Stomach (tissue), 4 donors: ENCODE results near the gene DCD.

Experiments used
- EP300 ChIP-seq: sonication (generic); formaldehyde crosslinking; IDR thresholded peaks from one replicate; pipeline ENCODE4 v1.6.1; 2017; ENCODE audit warnings: antibody characterized with exemption
- POLR2A ChIP-seq, 4 donors: fragments of 450-650 bp; IDR thresholded peaks; one replicate each; pipeline ENCODE4 v1.6.1; 2016; ENCODE audit warnings: antibody characterized with exemption in 4 of 4, control low read depth in 2 of 4, mild to moderate bottlenecking in 1 of 4, moderate library complexity in 1 of 4
- POLR2AphosphoS5 ChIP-seq, 3 donors: sonication (generic); formaldehyde crosslinking; IDR thresholded peaks; one replicate each; pipeline ENCODE4 v1.6.1; 2016; ENCODE audit warnings: antibody characterized with exemption in 3 of 3
- TF ChIP-seq, protein P1 (sequence below), 7 experiments: fragments of 450-650 bp in 4 of 7; fragments of 200-600 bp in 3 of 7; sonication (generic) in 3 of 7; IDR thresholded peaks; one replicate each; pipeline ENCODE4 v1.5.1; 2016 to 2019; ENCODE audit warnings: antibody characterized with exemption in 7 of 7, control low read depth in 2 of 7, mild to moderate bottlenecking in 1 of 7

DNA sequence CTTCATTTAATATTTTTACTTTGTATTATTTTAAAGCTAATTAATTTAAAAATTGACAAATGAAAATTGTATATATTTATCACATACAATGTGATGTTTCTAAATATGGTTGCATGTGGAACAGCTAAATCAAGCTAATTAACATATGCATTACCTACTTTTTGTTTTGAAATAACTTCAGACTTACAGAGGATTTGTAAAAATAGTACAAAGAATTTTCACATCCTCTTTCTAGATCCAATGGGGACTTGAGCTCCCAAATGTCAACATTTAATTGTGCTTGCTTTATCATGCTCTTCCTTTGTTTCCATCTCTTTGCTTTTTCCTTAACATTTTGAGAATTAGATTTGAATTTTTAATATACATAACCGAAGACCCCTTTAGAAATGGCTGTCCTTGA, 6.6 kb downstream of the DCD start:
- TF ChIP-seq, protein P1, sequence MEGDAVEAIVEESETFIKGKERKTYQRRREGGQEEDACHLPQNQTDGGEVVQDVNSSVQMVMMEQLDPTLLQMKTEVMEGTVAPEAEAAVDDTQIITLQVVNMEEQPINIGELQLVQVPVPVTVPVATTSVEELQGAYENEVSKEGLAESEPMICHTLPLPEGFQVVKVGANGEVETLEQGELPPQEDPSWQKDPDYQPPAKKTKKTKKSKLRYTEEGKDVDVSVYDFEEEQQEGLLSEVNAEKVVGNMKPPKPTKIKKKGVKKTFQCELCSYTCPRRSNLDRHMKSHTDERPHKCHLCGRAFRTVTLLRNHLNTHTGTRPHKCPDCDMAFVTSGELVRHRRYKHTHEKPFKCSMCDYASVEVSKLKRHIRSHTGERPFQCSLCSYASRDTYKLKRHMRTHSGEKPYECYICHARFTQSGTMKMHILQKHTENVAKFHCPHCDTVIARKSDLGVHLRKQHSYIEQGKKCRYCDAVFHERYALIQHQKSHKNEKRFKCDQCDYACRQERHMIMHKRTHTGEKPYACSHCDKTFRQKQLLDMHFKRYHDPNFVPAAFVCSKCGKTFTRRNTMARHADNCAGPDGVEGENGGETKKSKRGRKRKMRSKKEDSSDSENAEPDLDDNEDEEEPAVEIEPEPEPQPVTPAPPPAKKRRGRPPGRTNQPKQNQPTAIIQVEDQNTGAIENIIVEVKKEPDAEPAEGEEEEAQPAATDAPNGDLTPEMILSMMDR (IDR thresholded peaks at IDR 0.05) = no peak
- TF ChIP-seq EP300 = no peak
- no peak for TF ChIP-seq POLR2A (IDR thresholded peaks at IDR 0.05)
- no peak for TF ChIP-seq POLR2AphosphoS5 (IDR thresholded peaks at IDR 0.05)
